Measurements from ENCODE around the gene RNF224. TPM values are rescaled to one million over a fixed set of nuclear protein-coding genes. Genes with fewer than 3 reads are reported as not detected.

Gene RNF224
- total and polyA plus RNA-seq, 2 of the 13 experiments (the other 11 are each of a cell fraction or from before 2014, with no cell fraction given), result 0.09 TPM; not detected in 1

GRCh38 chr9:137205126-137206069, 21.9 kb upstream of the RNF224 start, which contains the start of the genes NDOR1 and TMEM203 (continued):
- TF ChIP-seq ZBTB25 (CRISPR knock-in tag; IDR thresholded peaks at IDR 0.05) (peak; percentile 77; the same call in 1 of the 2 replicates), ZSCAN20 (CRISPR knock-in tag; IDR thresholded peaks at IDR 0.05; ENCODE audit: borderline replicate concordance) (peak; percentile 46; the same call in 1 of the 2 replicates), POLR2G (IDR thresholded peaks at IDR 0.05; ENCODE audit: low read depth, low read length) (peak; percentile 88), CBX5 (CRISPR knock-in tag; IDR thresholded peaks at IDR 0.05; ENCODE audit: borderline replicate concordance) (0 out of 2 replicates have a peak, but pooled peaks have one; percentile 64), ATRX (CRISPR knock-in tag; IDR thresholded peaks at IDR 0.05; ENCODE audit: borderline replicate concordance) (no peak), ZNF572 (CRISPR knock-in tag; IDR thresholded peaks at IDR 0.05) (no peak), RXRA (CRISPR knock-in tag; IDR thresholded peaks at IDR 0.05) (peak; percentile 54; the same call in 1 of the 2 replicates), HDAC2 (CRISPR knock-in tag; IDR thresholded peaks at IDR 0.05) (peak; percentile 95), MAFG (CRISPR knock-in tag; IDR thresholded peaks at IDR 0.05) (0 out of 2 replicates have a peak, but pooled peaks have one; percentile 24), PAWR (CRISPR knock-in tag; IDR thresholded peaks at IDR 0.05; ENCODE audit: borderline replicate concordance) (no peak), PRMT3 (CRISPR knock-in tag; IDR thresholded peaks at IDR 0.05; ENCODE audit: borderline replicate concordance, low read depth) (no peak), SP4 (CRISPR knock-in tag; IDR thresholded peaks at IDR 0.05) (peak; percentile 82), ADNP (CRISPR knock-in tag; IDR thresholded peaks at IDR 0.05) (no peak), TFDP1 (CRISPR knock-in tag; IDR thresholded peaks at IDR 0.05; ENCODE audit: borderline replicate concordance) (peak; percentile 96), ZNF3 (CRISPR knock-in tag; IDR thresholded peaks at IDR 0.05) (no peak), NR2F2 (IDR thresholded peaks at IDR 0.05; ENCODE audit: borderline replicate concordance, low read depth) (no peak), CERS6 (CRISPR knock-in tag; IDR thresholded peaks at IDR 0.05) (no peak), ZNF30 (CRISPR knock-in tag; IDR thresholded peaks at IDR 0.05) (0 out of 2 replicates have a peak, but pooled peaks have one; percentile 40), ZNF569 (CRISPR knock-in tag; IDR thresholded peaks at IDR 0.05; ENCODE audit: borderline replicate concordance) (no peak), ZNF263 (CRISPR knock-in tag; IDR thresholded peaks at IDR 0.05) (no peak)
